HL-60 (cell line): ENCODE measurements around the gene LHFPL6.

ENCODE experiments used
- DNase-seq, 2 experiments: peaks; one replicate each; pipeline ENCODE4 v3.0.0-alpha.2; 2010 to 2020; ENCODE audit warnings: low read depth in 1 of 2, low spot score in 1 of 2
- H3K27ac ChIP-seq: fragments of 250-450 bp; sonication (Bioruptor Pico); replicated peaks from 2 replicates; pipeline ENCODE4 v1.5.1; 2020; ENCODE audit warnings: mild to moderate bottlenecking, moderate library complexity
- H3K27me3 ChIP-seq: fragments of 250-450 bp; sonication (Bioruptor Pico); 2 replicates; pipeline ENCODE4 v1.5.1; 2021; ENCODE audit warnings: mild to moderate bottlenecking, moderate library complexity; ENCODE audit not compliant: insufficient read depth, poor library complexity, severe bottlenecking
- H3K4me3 ChIP-seq: replicated peaks from 2 replicates; pipeline ENCODE4 v1.5.1; 2011; ENCODE audit warnings: mild to moderate bottlenecking, control low read depth, low read length; ENCODE audit not compliant: insufficient read depth
- CTCF ChIP-seq: IDR thresholded peaks from one replicate; pipeline ENCODE4 v1.5.1; 2011; ENCODE audit warnings: low read length, control low read depth, inconsistent platforms; ENCODE audit not compliant: insufficient read depth
- GABPA ChIP-seq: IDR thresholded peaks from 2 replicates; pipeline ENCODE4 v1.6.1; 2012; ENCODE audit warnings: low read depth
- POLR2AphosphoS5 ChIP-seq: IDR thresholded peaks from 2 replicates; pipeline ENCODE4 v1.6.1; 2012; ENCODE audit warnings: low read depth
- REST ChIP-seq: IDR thresholded peaks from 2 replicates; pipeline ENCODE4 v1.6.1; 2012; ENCODE audit warnings: low read depth; ENCODE audit not compliant: insufficient replicate concordance
- SPI1 ChIP-seq: IDR thresholded peaks from 2 replicates; pipeline ENCODE4 v1.6.1; 2012; ENCODE audit warnings: low read depth, mild to moderate bottlenecking, borderline replicate concordance

LHFPL6 gene

GRCh38 chr13:39394796-39395678, 208.0 kb downstream of the LHFPL6 start:
- no peak overlapping the region for H3K4me3 ChIP-seq
- no peak for TF ChIP-seq SPI1
- TF ChIP-seq GABPA: no peak
- TF ChIP-seq CTCF: no peak
- H3K27ac ChIP-seq: no peak overlapping the region
- DNase-seq: no peak
- H3K27me3 ChIP-seq: no peaks in the 10 kb centered on the region

GRCh38 chr13:39391761-39392160, 211.2 kb downstream of the LHFPL6 start:
- no peaks in the 10 kb centered on the region for H3K27me3 ChIP-seq
- TF ChIP-seq GABPA (no peak), REST (no peak), POLR2AphosphoS5 (no peak), CTCF (no peak), SPI1 (no peak)

GRCh38 chr13:39389013-39389412, 214.0 kb downstream of the LHFPL6 start:
- Histone ChIP-seq H3K27ac (no peak overlapping the region), H3K27me3 (no peaks in the 10 kb centered on the region), H3K4me3 (no peak overlapping the region)
- TF ChIP-seq GABPA (no peak), CTCF (no peak), POLR2AphosphoS5 (no peak), SPI1 (no peak), REST (no peak)
- no peak for DNase-seq

More at GRCh38 chr13:39391761-39392160, 211.2 kb downstream of the LHFPL6 start:
- H3K4me3 ChIP-seq: no peak overlapping the region
- no peak overlapping the region for H3K27ac ChIP-seq
- DNase-seq: no peak
